ENCODE results near the gene CCNG2. TPM values are rescaled to one million over a fixed set of nuclear protein-coding genes. Genes with fewer than 3 reads are reported as not detected.

Gene CCNG2
- total and polyA plus RNA-seq, 9 of the 15 experiments (the other 6 are each of a cell fraction or from before 2014, with no cell fraction given): 0.49 to 6.6 (median 2.9) TPM

DNA sequence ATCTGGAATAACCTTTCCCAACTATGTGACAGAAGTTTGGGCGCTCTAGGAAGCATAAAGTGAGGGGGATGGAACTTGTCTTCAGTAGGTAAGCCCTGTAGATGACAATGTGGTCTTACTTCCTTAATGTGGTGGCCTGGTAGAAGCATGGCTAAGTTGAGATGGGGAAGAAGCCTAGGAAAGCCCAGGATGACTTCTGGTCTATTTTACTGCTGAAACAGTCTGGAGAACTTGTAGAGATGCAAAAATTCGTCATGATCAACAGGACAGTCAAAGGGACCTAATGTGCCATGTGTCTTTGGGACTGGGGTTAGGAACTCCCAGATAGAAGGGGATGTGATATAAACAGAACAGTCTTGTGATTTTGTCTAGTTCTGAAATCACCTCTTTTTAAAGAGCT, 40.8 kb downstream of the CCNG2 start (continued):
- TF ChIP-seq, protein P1, sequence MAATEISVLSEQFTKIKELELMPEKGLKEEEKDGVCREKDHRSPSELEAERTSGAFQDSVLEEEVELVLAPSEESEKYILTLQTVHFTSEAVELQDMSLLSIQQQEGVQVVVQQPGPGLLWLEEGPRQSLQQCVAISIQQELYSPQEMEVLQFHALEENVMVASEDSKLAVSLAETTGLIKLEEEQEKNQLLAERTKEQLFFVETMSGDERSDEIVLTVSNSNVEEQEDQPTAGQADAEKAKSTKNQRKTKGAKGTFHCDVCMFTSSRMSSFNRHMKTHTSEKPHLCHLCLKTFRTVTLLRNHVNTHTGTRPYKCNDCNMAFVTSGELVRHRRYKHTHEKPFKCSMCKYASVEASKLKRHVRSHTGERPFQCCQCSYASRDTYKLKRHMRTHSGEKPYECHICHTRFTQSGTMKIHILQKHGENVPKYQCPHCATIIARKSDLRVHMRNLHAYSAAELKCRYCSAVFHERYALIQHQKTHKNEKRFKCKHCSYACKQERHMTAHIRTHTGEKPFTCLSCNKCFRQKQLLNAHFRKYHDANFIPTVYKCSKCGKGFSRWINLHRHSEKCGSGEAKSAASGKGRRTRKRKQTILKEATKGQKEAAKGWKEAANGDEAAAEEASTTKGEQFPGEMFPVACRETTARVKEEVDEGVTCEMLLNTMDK (IDR thresholded peaks at IDR 0.05; ENCODE audit: borderline replicate concordance, insufficient read depth, low read depth, low read length, poor library complexity, severe bottlenecking): no peak
- TF ChIP-seq FOXK1 (CRISPR knock-in tag; IDR thresholded peaks at IDR 0.05; ENCODE audit: borderline replicate concordance) (no peak), TOE1 (IDR thresholded peaks at IDR 0.05; ENCODE audit: borderline replicate concordance) (no peak), TOE1 (CRISPR knock-in tag; IDR thresholded peaks at IDR 0.05; ENCODE audit: borderline replicate concordance, low read depth) (no peak)

GRCh38 chr4:77199276-77199675, 42.3 kb downstream of the CCNG2 start:
- H3K79me2 ChIP-seq (ENCODE audit: control insufficient read depth, insufficient read depth, low read length): no peaks in the 10 kb centered on the region
- no peaks in the 10 kb centered on the region for H3K36me3 ChIP-seq (ENCODE audit: control insufficient read depth, insufficient read depth, low read length)
- no peaks in the 10 kb centered on the region for H4K20me1 ChIP-seq (replicated peaks; ENCODE audit: control insufficient read depth, insufficient read depth, low read length)
- FAIRE-seq: no peak
- H3K4me2 ChIP-seq (ENCODE audit: insufficient read depth, low read length): no peak overlapping the region
- no peak for ATAC-seq
- peaks cover 26 to 47% of the 10 kb centered on the region in 2 experiments for H3K27me3 ChIP-seq (ENCODE audit: control insufficient read depth in 2 of 2, insufficient read depth in 2 of 2, low read length in 2 of 2)
- no peak for DNase-seq (ENCODE audit: extremely low read depth in 1 of 4, low spot score in 3 of 4)
- no peak overlapping the region for H3K4me3 ChIP-seq
- POLR2A ChIA-PET: no interaction called here
- no peak overlapping the region for H3K27ac ChIP-seq (ENCODE audit: extremely low read depth, low read depth, low read length)
- CTCF ChIA-PET (ENCODE audit: low intra/inter-chr PET ratio): no interaction called here
- 0% methylated on average over 2 of the region's 2 CpGs for WGBS (ENCODE audit: insufficient coverage, low coverage, missing lambda C conversion rate)
- in situ Hi-C loops (cut with MboI) (no loop called here), intact Hi-C loops (cut with micrococcal nuclease) (no loop called here)
- H3K9ac ChIP-seq (ENCODE audit: insufficient read depth in 1 of 2, low read depth in 2 of 2, low read length in 2 of 2): no peak overlapping the region
- no TSS peak for BruUV-seq (replicated peaks)
- H3K9me1 ChIP-seq (ENCODE audit: control insufficient read depth, insufficient read depth, low read length): no peaks in the 10 kb centered on the region
- no peaks in the 10 kb centered on the region for H3K4me1 ChIP-seq (replicated peaks in 1 of 2; ENCODE audit: control insufficient read depth in 2 of 2, insufficient read depth in 2 of 2, low read length in 2 of 2)
- H2AFZ ChIP-seq (ENCODE audit: low read depth, low read length): no peak overlapping the region
- H3K9me3 ChIP-seq (replicated peaks; ENCODE audit: control insufficient read depth, insufficient read depth, low read depth, low read length): no peaks in the 10 kb centered on the region
- TF ChIP-seq, protein P2, sequence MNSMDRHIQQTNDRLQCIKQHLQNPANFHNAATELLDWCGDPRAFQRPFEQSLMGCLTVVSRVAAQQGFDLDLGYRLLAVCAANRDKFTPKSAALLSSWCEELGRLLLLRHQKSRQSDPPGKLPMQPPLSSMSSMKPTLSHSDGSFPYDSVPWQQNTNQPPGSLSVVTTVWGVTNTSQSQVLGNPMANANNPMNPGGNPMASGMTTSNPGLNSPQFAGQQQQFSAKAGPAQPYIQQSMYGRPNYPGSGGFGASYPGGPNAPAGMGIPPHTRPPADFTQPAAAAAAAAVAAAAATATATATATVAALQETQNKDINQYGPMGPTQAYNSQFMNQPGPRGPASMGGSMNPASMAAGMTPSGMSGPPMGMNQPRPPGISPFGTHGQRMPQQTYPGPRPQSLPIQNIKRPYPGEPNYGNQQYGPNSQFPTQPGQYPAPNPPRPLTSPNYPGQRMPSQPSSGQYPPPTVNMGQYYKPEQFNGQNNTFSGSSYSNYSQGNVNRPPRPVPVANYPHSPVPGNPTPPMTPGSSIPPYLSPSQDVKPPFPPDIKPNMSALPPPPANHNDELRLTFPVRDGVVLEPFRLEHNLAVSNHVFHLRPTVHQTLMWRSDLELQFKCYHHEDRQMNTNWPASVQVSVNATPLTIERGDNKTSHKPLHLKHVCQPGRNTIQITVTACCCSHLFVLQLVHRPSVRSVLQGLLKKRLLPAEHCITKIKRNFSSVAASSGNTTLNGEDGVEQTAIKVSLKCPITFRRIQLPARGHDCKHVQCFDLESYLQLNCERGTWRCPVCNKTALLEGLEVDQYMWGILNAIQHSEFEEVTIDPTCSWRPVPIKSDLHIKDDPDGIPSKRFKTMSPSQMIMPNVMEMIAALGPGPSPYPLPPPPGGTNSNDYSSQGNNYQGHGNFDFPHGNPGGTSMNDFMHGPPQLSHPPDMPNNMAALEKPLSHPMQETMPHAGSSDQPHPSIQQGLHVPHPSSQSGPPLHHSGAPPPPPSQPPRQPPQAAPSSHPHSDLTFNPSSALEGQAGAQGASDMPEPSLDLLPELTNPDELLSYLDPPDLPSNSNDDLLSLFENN (IDR thresholded peaks at IDR 0.05; ENCODE audit: low read depth in 2 of 2, low read length in 2 of 2): no peak
- TF ChIP-seq ETS2 (tag; IDR thresholded peaks at IDR 0.05; ENCODE audit: borderline replicate concordance, poor library complexity, severe bottlenecking): no peak
- TF ChIP-seq, protein P3, sequence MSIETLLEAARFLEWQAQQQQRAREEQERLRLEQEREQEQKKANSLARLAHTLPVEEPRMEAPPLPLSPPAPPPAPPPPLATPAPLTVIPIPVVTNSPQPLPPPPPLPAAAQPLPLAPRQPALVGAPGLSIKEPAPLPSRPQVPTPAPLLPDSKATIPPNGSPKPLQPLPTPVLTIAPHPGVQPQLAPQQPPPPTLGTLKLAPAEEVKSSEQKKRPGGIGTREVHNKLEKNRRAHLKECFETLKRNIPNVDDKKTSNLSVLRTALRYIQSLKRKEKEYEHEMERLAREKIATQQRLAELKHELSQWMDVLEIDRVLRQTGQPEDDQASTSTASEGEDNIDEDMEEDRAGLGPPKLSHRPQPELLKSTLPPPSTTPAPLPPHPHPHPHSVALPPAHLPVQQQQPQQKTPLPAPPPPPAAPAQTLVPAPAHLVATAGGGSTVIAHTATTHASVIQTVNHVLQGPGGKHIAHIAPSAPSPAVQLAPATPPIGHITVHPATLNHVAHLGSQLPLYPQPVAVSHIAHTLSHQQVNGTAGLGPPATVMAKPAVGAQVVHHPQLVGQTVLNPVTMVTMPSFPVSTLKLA (conservative IDR thresholded peaks at IDR 0.05): no peak
- TF ChIP-seq, protein P4, sequence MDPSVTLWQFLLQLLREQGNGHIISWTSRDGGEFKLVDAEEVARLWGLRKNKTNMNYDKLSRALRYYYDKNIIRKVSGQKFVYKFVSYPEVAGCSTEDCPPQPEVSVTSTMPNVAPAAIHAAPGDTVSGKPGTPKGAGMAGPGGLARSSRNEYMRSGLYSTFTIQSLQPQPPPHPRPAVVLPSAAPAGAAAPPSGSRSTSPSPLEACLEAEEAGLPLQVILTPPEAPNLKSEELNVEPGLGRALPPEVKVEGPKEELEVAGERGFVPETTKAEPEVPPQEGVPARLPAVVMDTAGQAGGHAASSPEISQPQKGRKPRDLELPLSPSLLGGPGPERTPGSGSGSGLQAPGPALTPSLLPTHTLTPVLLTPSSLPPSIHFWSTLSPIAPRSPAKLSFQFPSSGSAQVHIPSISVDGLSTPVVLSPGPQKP (CRISPR knock-in tag; IDR thresholded peaks at IDR 0.05): no peak
- TF ChIP-seq TGIF2 (CRISPR knock-in tag; IDR thresholded peaks at IDR 0.05): no peak
- no peak for TF ChIP-seq KLF10 (CRISPR knock-in tag; IDR thresholded peaks at IDR 0.05)
- no peak for TF ChIP-seq FOXA3 (CRISPR knock-in tag; conservative IDR thresholded peaks at IDR 0.05 in 1 of 2, IDR thresholded peaks at IDR 0.05 in 1 of 2)
- TF ChIP-seq NCOA4 (IDR thresholded peaks at IDR 0.05; ENCODE audit: partially characterized antibody): no peak
